ENCODE results near the gene CRTC2.
A peak's percentile ranks its signal among the peaks of the same experiment; 100 is the strongest.

CRTC2 gene

DNA sequence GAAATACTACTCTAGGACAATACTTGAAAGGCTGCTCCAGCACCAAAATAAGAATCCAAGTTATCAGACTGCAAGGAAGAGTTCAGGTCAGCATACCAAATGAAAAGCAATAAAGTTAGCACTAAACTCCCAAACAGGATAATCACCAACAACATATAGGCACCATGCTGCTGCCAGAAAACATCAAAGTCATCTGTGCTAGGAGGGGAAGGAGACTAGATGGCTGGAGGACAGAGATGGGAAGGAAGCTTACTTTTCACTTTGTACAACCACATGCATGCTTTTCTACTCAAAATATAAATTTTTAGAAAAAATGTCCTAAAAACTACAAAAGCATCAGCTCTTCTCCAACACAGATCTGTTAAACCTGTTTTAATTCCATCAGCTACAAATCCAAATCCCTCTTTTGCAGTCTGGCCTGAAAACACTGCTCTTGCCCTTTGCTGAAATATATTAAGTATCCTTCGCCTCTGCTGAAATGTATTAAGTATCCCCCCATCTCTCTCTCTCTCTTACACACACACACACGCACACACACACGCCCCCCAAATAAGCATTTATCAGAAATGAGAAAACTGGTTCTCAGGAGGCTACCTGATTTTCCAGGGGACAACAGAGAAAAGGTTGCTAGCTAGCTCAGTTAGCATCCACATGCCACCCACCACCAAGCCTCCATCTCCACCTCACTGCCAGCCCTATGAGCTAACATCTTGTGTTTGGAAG lies 37.2 kb downstream of the CRTC2 start:
- Histone ChIP-seq H3K79me2 (ENCODE audit: insufficient read depth, low read length) (peaks cover 68% of the 10 kb centered on the region), H3K4me1 (ENCODE audit: insufficient read depth, low read length, poor library complexity, severe bottlenecking) (peaks cover 38% of the 10 kb centered on the region), H3K9me2 (replicated peaks; ENCODE audit: low read depth, low read length) (no peaks in the 10 kb centered on the region), H2AFZ (ENCODE audit: low read length) (no peak overlapping the region), H3K4me3 (ENCODE audit: low read length, poor library complexity, severe bottlenecking) (peak overlapping the region; percentile 97), H3K9me3 (ENCODE audit: insufficient read depth, low read depth, low read length) (no peaks in the 10 kb centered on the region), H3K27me3 (ENCODE audit: insufficient read depth, low read length, poor library complexity, severe bottlenecking) (no peaks in the 10 kb centered on the region), H3K9ac (ENCODE audit: low read depth, low read length, poor library complexity, severe bottlenecking) (peak overlapping the region; percentile 96), H3K4me2 (ENCODE audit: low read depth, low read length, poor library complexity, severe bottlenecking) (peak overlapping the region; percentile 94), H4K20me1 (ENCODE audit: insufficient read depth, low read length, poor library complexity, severe bottlenecking) (peaks cover 54% of the 10 kb centered on the region), H3F3A (ENCODE audit: low read depth) (no peaks in the 10 kb centered on the region), H3K36me3 (ENCODE audit: insufficient read depth, low read length) (peaks cover 4% of the 10 kb centered on the region; the same call in 1 of the 2 replicates)
- no peak for TF ChIP-seq EZH2phosphoT487 (IDR thresholded peaks at IDR 0.05; ENCODE audit: borderline replicate concordance)
- TF ChIP-seq CTCF (conservative IDR thresholded peaks at IDR 0.05; ENCODE audit: low read length): no peak

- peaks cover 64% of the 10 kb centered on the region for H4K20me1 ChIP-seq (ENCODE audit: insufficient read depth, low read length, poor library complexity, severe bottlenecking)
- no peaks in the 10 kb centered on the region for H3K9me3 ChIP-seq (ENCODE audit: insufficient read depth, low read depth, low read length)
- no peaks in the 10 kb centered on the region for H3F3A ChIP-seq (ENCODE audit: low read depth)
- H2AFZ ChIP-seq (ENCODE audit: low read length): no peak overlapping the region
- no peaks in the 10 kb centered on the region for H3K9me2 ChIP-seq (replicated peaks; ENCODE audit: low read depth, low read length)
- H3K36me3 ChIP-seq (ENCODE audit: insufficient read depth, low read length): peaks cover 4% of the 10 kb centered on the region; the same call in 1 of the 2 replicates
- peaks cover 40% of the 10 kb centered on the region for H3K4me1 ChIP-seq (ENCODE audit: insufficient read depth, low read length, poor library complexity, severe bottlenecking)
- H3K27me3 ChIP-seq (ENCODE audit: insufficient read depth, low read length, poor library complexity, severe bottlenecking): no peaks in the 10 kb centered on the region
- peak overlapping the region; percentile 96 for H3K9ac ChIP-seq (ENCODE audit: low read depth, low read length, poor library complexity, severe bottlenecking)
- peaks cover 79% of the 10 kb centered on the region for H3K79me2 ChIP-seq (ENCODE audit: insufficient read depth, low read length)
- TF ChIP-seq CTCF (conservative IDR thresholded peaks at IDR 0.05; ENCODE audit: low read length): peak; percentile 39
- TF ChIP-seq EZH2phosphoT487 (IDR thresholded peaks at IDR 0.05; ENCODE audit: borderline replicate concordance): no peak
- peak overlapping the region; percentile 94 for H3K4me2 ChIP-seq (ENCODE audit: low read depth, low read length, poor library complexity, severe bottlenecking)
- peak overlapping the region; percentile 97 for H3K4me3 ChIP-seq (ENCODE audit: low read length, poor library complexity, severe bottlenecking)
Observed at GRCh38 chr1:153919876-153920852, 38.2 kb downstream of the CRTC2 start.

- H3K9me2 ChIP-seq (replicated peaks; ENCODE audit: low read depth, low read length): no peaks in the 10 kb centered on the region
- H3K9me3 ChIP-seq (ENCODE audit: insufficient read depth, low read depth, low read length): no peaks in the 10 kb centered on the region
- peaks cover 4% of the 10 kb centered on the region; the same call in 1 of the 2 replicates for H3K36me3 ChIP-seq (ENCODE audit: insufficient read depth, low read length)
- H3K4me2 ChIP-seq (ENCODE audit: low read depth, low read length, poor library complexity, severe bottlenecking): no peak overlapping the region
- no peak overlapping the region for H3K9ac ChIP-seq (ENCODE audit: low read depth, low read length, poor library complexity, severe bottlenecking)
- H4K20me1 ChIP-seq (ENCODE audit: insufficient read depth, low read length, poor library complexity, severe bottlenecking): peaks cover 93% of the 10 kb centered on the region
- H3K79me2 ChIP-seq (ENCODE audit: insufficient read depth, low read length): peaks cover 100% of the 10 kb centered on the region
- no peaks in the 10 kb centered on the region for H3F3A ChIP-seq (ENCODE audit: low read depth)
- H2AFZ ChIP-seq (ENCODE audit: low read length): no peak overlapping the region
- no peak overlapping the region for H3K4me3 ChIP-seq (ENCODE audit: low read length, poor library complexity, severe bottlenecking)
- H3K27me3 ChIP-seq (ENCODE audit: insufficient read depth, low read length, poor library complexity, severe bottlenecking): no peaks in the 10 kb centered on the region
- H3K4me1 ChIP-seq (ENCODE audit: insufficient read depth, low read length, poor library complexity, severe bottlenecking): peaks cover 37% of the 10 kb centered on the region
- no peak for TF ChIP-seq CTCF (conservative IDR thresholded peaks at IDR 0.05; ENCODE audit: low read length)
- TF ChIP-seq EZH2phosphoT487 (IDR thresholded peaks at IDR 0.05; ENCODE audit: borderline replicate concordance): no peak
Observed at GRCh38 chr1:153916297-153916696, 42.1 kb downstream of the CRTC2 start.
